Spleen (tissue), 11 donors: ENCODE measurements around the gene CALM3. TPM values are rescaled to one million over a fixed set of nuclear protein-coding genes. Genes with fewer than 3 reads are reported as not detected.
A peak's percentile ranks its signal among the peaks of the same experiment; 100 is the strongest.

Experiments used
- DNase-seq: peaks from one replicate; pipeline ENCODE4 v3.0.0-alpha.2; 2020
- H3K27ac ChIP-seq, 8 donors: fragments of 200-600 bp; sonication (generic) in 7 of 8; 1 replicate in 4 of 8; 2 replicates in 4 of 8; pipeline versions ENCODE4 v1.5.0 to v1.8.0; 2016 to 2021; ENCODE audit warnings: inconsistent platforms in 4 of 8, mild to moderate bottlenecking in 4 of 8, moderate library complexity in 1 of 8
- H3K27me3 ChIP-seq, 7 donors: fragments of 200-600 bp; sonication (generic) in 6 of 7; replicated peaks in 1 of 7; 1 replicate in 4 of 7; 2 replicates in 3 of 7; pipeline versions ENCODE4 v1.5.0 to v1.8.0; 2016 to 2021; ENCODE audit warnings: inconsistent platforms in 3 of 7, mild to moderate bottlenecking in 1 of 7
- H3K36me3 ChIP-seq, 6 donors: fragments of 200-600 bp; sonication (generic) in 5 of 6; 1 replicate in 4 of 6; 2 replicates in 2 of 6; pipeline versions ENCODE4 v1.5.0 to v1.8.0; 2016 to 2021; ENCODE audit warnings: inconsistent platforms in 2 of 6
- H3K4me1 ChIP-seq, 6 donors: fragments of 200-600 bp; sonication (generic) in 5 of 6; 1 replicate in 3 of 6; 2 replicates in 3 of 6; pipeline versions ENCODE4 v1.5.0 to v1.8.0; 2016 to 2021; ENCODE audit warnings: inconsistent platforms in 3 of 6
- H3K4me3 ChIP-seq, 8 donors: fragments of 200-600 bp; sonication (generic) in 7 of 8; 1 replicate in 4 of 8; 2 replicates in 4 of 8; pipeline versions ENCODE4 v1.5.0 to v1.8.0; 2016 to 2021; ENCODE audit warnings: inconsistent platforms in 4 of 8, mild to moderate bottlenecking in 4 of 8, moderate library complexity in 2 of 8
- H3K9me3 ChIP-seq, 8 donors: fragments of 200-600 bp; sonication (generic) in 7 of 8; 1 replicate in 4 of 8; 2 replicates in 4 of 8; pipeline versions ENCODE4 v1.5.0 to v1.8.0; 2016 to 2021; ENCODE audit warnings: inconsistent platforms in 4 of 8
- CTCF ChIP-seq, 11 experiments: fragments of 200-600 bp in 7 of 11; fragments of 450-650 bp in 4 of 11; sonication (generic) in 4 of 11; IDR thresholded peaks in 8 of 11; conservative IDR thresholded peaks in 3 of 11; 1 replicate in 7 of 11; 2 replicates in 4 of 11; pipeline versions ENCODE4 v1.4.0 to v1.8.0; 2016 to 2021; ENCODE audit warnings: antibody characterized with exemption in 11 of 11, inconsistent platforms in 4 of 11, mild to moderate bottlenecking in 1 of 11
- POLR2A ChIP-seq, 3 donors: fragments of 450-650 bp; IDR thresholded peaks; one replicate each; pipeline ENCODE4 v1.5.1; 2017; ENCODE audit warnings: antibody characterized with exemption in 3 of 3, mild to moderate bottlenecking in 1 of 3
- POLR2AphosphoS5 ChIP-seq, 3 donors: sonication (generic); formaldehyde crosslinking; IDR thresholded peaks; one replicate each; pipeline ENCODE4 v1.5.1; 2017; ENCODE audit warnings: antibody characterized with exemption in 3 of 3
- whole genome bisulfite sequencing, 5 donors: extraction: QIAGEN DNeasy Blood & Tissue Kit in 3 of 5; methylation state at CpG; one replicate each; pipeline versions ENCODE4 v1.1.5 to v1.1.7; 2013 to 2018; 5-methylcytosine and 5-hydroxymethylcytosine counted together
- intact Hi-C: fragments of 100-400 bp; cut with DNase I; formaldehyde crosslinking; loops from one replicate; pipeline ENCODE4 v1.15.0; 2023; ENCODE audit warnings: low total_unique reads
- polyA plus RNA-seq, 3 donors: library from polyadenylated mRNA; stranded (reverse); fragments of 200-250 nt; gene quantifications; one replicate each; pipeline ENCODE4 v1.2.1, GENCODE V29; 2013
- total RNA-seq, 7 donors: library from RNA; depleted of rRNA in 3 of 7; stranded (reverse); fragments of >200 nt in 3 of 7; fragmentation: NEBNext Ultra II Directional in 4 of 7; extraction: Animal tissue kit (Norgen Biotek cat#: 25700) in 4 of 7; gene quantifications; one replicate each; pipeline versions ENCODE4 v1.1.0 to v1.2.1, GENCODE V29; 2016 to 2021
- donor health status: healthy with polysubstance abuse.
- donor health status: DM: no; HTN: no; CAD: no; lungs with moderate emphysema.
- donor health status: DM: no; HTN: no; CAD: no.
- donor health status: Bipolar disorder and iron deficiency.
- donor health status: healthy.
- donor health status: DM: no; HTN: no; CAD: no.
- donor health status: DM: yes; HTN: yes; CAD: no.

CALM3 gene
- total and polyA plus RNA-seq, 10 donors = 78.1 to 197 (median 140) TPM

DNA sequence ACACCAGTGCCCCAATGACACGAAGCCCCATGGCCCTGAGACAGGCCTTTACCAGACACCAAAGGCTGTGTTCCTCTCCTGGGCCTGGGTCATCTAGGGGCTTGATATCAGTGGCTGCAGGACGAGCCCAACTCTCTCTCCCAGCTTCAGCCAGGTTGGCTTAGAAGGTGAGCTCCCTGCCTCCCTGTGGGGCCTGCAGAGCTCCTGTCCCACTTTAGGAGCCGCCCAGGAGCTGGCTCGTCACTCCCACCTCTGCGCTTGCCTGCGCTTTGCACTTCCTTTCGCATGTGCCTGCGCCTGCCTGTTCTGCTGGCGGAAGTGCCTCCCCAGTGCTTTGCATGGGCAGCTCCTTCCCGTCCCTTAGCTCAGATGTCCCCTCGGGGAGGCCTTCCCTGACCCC lies 4.9 kb downstream of the CALM3 start:
- intact Hi-C loops = no loop called here

GRCh38 chr19:46606681-46607447 lies 5.7 kb downstream of the CALM3 start:
- peaks cover 4 to 67% (median 48%) of the 10 kb centered on the region in 6 donors for H3K36me3 ChIP-seq
- peak; percentile 49 for DNase-seq
- H3K4me1 ChIP-seq = peaks cover 28 to 84% (median 50%) of the 10 kb centered on the region in 6 donors
- H3K27ac ChIP-seq = no peak overlapping the region
- no peaks in the 10 kb centered on the region for H3K27me3 ChIP-seq
- TF ChIP-seq POLR2A (IDR thresholded peaks at IDR 0.05) (no peak), CTCF (IDR thresholded peaks at IDR 0.05 in 8 of 11, conservative IDR thresholded peaks at IDR 0.05 in 3 of 11) (no peak), POLR2AphosphoS5 (IDR thresholded peaks at IDR 0.05) (no peak)
- H3K9me3 ChIP-seq = no peaks in the 10 kb centered on the region
- 79 to 89% (median 85%) methylated on average over 12 of the region's 12 CpGs for WGBS, 5 donors
- H3K4me3 ChIP-seq = no peak overlapping the region
- intact Hi-C loops = no loop called here

More for the DNA sequence above, 4.9 kb downstream of the CALM3 start:
- peaks cover 4 to 67% (median 48%) of the 10 kb centered on the region in 6 donors for H3K36me3 ChIP-seq
- 83 to 94% (median 91%) methylated on average over 11 of the region's 11 CpGs for WGBS, 5 donors
- peak; percentile 75 for DNase-seq
- TF ChIP-seq POLR2A (IDR thresholded peaks at IDR 0.05) = no peak
- TF ChIP-seq POLR2AphosphoS5 (IDR thresholded peaks at IDR 0.05) = no peak
- TF ChIP-seq CTCF (IDR thresholded peaks at IDR 0.05 in 8 of 11, conservative IDR thresholded peaks at IDR 0.05 in 3 of 11) = no peak
- H3K4me3 ChIP-seq = no peak overlapping the region
- no peaks in the 10 kb centered on the region for H3K27me3 ChIP-seq
- no peaks in the 10 kb centered on the region for H3K9me3 ChIP-seq
- H3K27ac ChIP-seq = peak overlapping the region in 1 of 8 donors; percentile 24
- H3K4me1 ChIP-seq = peaks cover 22 to 80% (median 42%) of the 10 kb centered on the region in 6 donors

DNA sequence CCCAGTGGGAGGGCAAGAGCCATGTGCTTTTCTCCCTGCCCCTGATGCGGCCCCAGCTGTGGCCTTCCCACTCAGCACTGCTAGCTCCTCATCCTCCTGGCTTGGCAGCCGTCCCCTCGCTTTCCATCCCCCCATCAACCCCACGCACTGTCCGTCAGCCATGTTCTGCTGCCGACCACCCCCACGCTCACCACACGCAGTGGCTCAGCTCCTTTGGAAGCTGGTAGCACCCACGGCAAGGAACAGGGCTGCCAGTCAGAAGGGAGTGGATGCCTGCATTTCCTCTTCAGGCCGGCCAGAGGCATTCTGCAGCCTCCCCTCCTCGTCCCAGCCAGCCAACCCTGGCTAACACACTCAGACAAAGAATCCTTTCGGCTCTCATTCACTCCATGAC lies 6.3 kb downstream of the CALM3 start:
- no peak for TF ChIP-seq POLR2A (IDR thresholded peaks at IDR 0.05)
- peak in 1 of 3 donors; percentile 49 for TF ChIP-seq POLR2AphosphoS5 (IDR thresholded peaks at IDR 0.05)
- TF ChIP-seq CTCF (IDR thresholded peaks at IDR 0.05 in 8 of 11, conservative IDR thresholded peaks at IDR 0.05 in 3 of 11) = no peak
- WGBS, 5 donors = 81 to 91% (median 90%) methylated on average over 12 of the region's 12 CpGs
- peak; percentile 71 for DNase-seq
- no peaks in the 10 kb centered on the region for H3K27me3 ChIP-seq
- H3K4me3 ChIP-seq = no peak overlapping the region
- intact Hi-C loops = no loop called here
- H3K27ac ChIP-seq = no peak overlapping the region
- H3K36me3 ChIP-seq = peaks cover 4 to 67% (median 48%) of the 10 kb centered on the region in 6 donors
- peaks cover 29 to 84% (median 51%) of the 10 kb centered on the region in 6 donors for H3K4me1 ChIP-seq
- no peaks in the 10 kb centered on the region for H3K9me3 ChIP-seq

DNA sequence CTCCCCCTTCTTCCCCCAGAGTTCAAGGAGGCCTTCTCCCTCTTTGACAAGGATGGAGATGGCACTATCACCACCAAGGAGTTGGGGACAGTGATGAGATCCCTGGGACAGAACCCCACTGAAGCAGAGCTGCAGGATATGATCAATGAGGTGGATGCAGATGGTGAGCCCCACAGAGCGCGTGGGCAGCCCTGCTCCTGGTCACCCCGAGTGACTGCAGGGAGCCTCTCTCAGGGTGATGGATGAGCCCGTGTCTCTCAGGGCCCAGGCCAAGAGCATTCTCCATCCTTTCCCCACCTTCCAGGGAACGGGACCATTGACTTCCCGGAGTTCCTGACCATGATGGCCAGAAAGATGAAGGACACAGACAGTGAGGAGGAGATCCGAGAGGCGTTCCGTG lies 7.0 kb downstream of the CALM3 start:
- Histone ChIP-seq H3K4me1 (peaks cover 28 to 80% (median 47%) of the 10 kb centered on the region in 6 donors), H3K36me3 (peaks cover 4 to 67% (median 48%) of the 10 kb centered on the region in 6 donors), H3K27ac (no peak overlapping the region), H3K27me3 (no peaks in the 10 kb centered on the region), H3K9me3 (no peaks in the 10 kb centered on the region), H3K4me3 (no peak overlapping the region)
- TF ChIP-seq POLR2A (IDR thresholded peaks at IDR 0.05) (no peak), CTCF (IDR thresholded peaks at IDR 0.05 in 8 of 11, conservative IDR thresholded peaks at IDR 0.05 in 3 of 11) (no peak), POLR2AphosphoS5 (IDR thresholded peaks at IDR 0.05) (no peak)
- intact Hi-C loops = no loop called here
- 92 to 97% (median 94%) methylated on average over 8 to 9 of the region's 9 CpGs for WGBS, 5 donors
- DNase-seq = no peak
